Peyer's patch (tissue), 4 donors: ENCODE results near the gene ZNF429.

Source experiments
- CTCF ChIP-seq, 6 experiments: fragments of 450-650 bp in 4 of 6; fragments of 200-600 bp in 2 of 6; sonication (generic) in 1 of 6; IDR thresholded peaks; one replicate each; pipeline ENCODE4 v1.5.1; 2017 to 2019; ENCODE audit warnings: antibody characterized with exemption in 6 of 6, mild to moderate bottlenecking in 3 of 6, moderate library complexity in 1 of 6
- POLR2A ChIP-seq, 2 donors: fragments of 450-650 bp; IDR thresholded peaks; one replicate each; pipeline ENCODE4 v1.5.1; 2017; ENCODE audit warnings: antibody characterized with exemption in 2 of 2, mild to moderate bottlenecking in 2 of 2, moderate library complexity in 2 of 2

GRCh38 chr19:21485926-21486325 lies 19.5 kb upstream of the ZNF429 start:
- TF ChIP-seq CTCF (IDR thresholded peaks at IDR 0.05) (no peak), POLR2A (IDR thresholded peaks at IDR 0.05) (no peak)
